ENCODE measurements around the gene EIF4E.

EIF4E gene

GRCh38 chr4:98963538-98964433 lies 34.9 kb upstream of the EIF4E start:
- Histone ChIP-seq H3K4me2 (ENCODE audit: low read depth, low read length, poor library complexity, severe bottlenecking) (no peak overlapping the region), H2AFZ (ENCODE audit: low read length) (no peak overlapping the region), H3K9me2 (replicated peaks; ENCODE audit: low read depth, low read length) (no peaks in the 10 kb centered on the region)

GRCh38 chr4:98961770-98962169 lies 32.8 kb upstream of the EIF4E start:
- no peak overlapping the region for H2AFZ ChIP-seq (ENCODE audit: low read length)
- no peaks in the 10 kb centered on the region for H3K4me1 ChIP-seq (ENCODE audit: insufficient read depth, low read length, poor library complexity, severe bottlenecking)
- H3K4me3 ChIP-seq (ENCODE audit: low read length, poor library complexity, severe bottlenecking): no peak overlapping the region
- TF ChIP-seq EZH2phosphoT487 (IDR thresholded peaks at IDR 0.05; ENCODE audit: borderline replicate concordance) (no peak), CTCF (conservative IDR thresholded peaks at IDR 0.05; ENCODE audit: low read length) (no peak)
- no peaks in the 10 kb centered on the region for H3K36me3 ChIP-seq (ENCODE audit: insufficient read depth, low read length)
- no peak overlapping the region for H3K4me2 ChIP-seq (ENCODE audit: low read depth, low read length, poor library complexity, severe bottlenecking)
- H3K9ac ChIP-seq (ENCODE audit: low read depth, low read length, poor library complexity, severe bottlenecking): no peak overlapping the region
- no peaks in the 10 kb centered on the region for H3F3A ChIP-seq (ENCODE audit: low read depth)
- no peaks in the 10 kb centered on the region for H4K20me1 ChIP-seq (ENCODE audit: insufficient read depth, low read length, poor library complexity, severe bottlenecking)
- H3K9me3 ChIP-seq (ENCODE audit: insufficient read depth, low read depth, low read length): no peaks in the 10 kb centered on the region
- H3K9me2 ChIP-seq (replicated peaks; ENCODE audit: low read depth, low read length): no peaks in the 10 kb centered on the region
- H3K79me2 ChIP-seq (ENCODE audit: insufficient read depth, low read length): no peaks in the 10 kb centered on the region
- H3K27me3 ChIP-seq (ENCODE audit: insufficient read depth, low read length, poor library complexity, severe bottlenecking): no peaks in the 10 kb centered on the region

More at GRCh38 chr4:98963538-98964433, 34.9 kb upstream of the EIF4E start:
- Histone ChIP-seq H3K79me2 (ENCODE audit: insufficient read depth, low read length) (no peaks in the 10 kb centered on the region), H3K36me3 (ENCODE audit: insufficient read depth, low read length) (no peaks in the 10 kb centered on the region), H4K20me1 (ENCODE audit: insufficient read depth, low read length, poor library complexity, severe bottlenecking) (no peaks in the 10 kb centered on the region), H3F3A (ENCODE audit: low read depth) (no peaks in the 10 kb centered on the region), H3K9ac (ENCODE audit: low read depth, low read length, poor library complexity, severe bottlenecking) (no peak overlapping the region), H3K27me3 (ENCODE audit: insufficient read depth, low read length, poor library complexity, severe bottlenecking) (no peaks in the 10 kb centered on the region), H3K9me3 (ENCODE audit: insufficient read depth, low read depth, low read length) (no peaks in the 10 kb centered on the region), H3K4me3 (ENCODE audit: low read length, poor library complexity, severe bottlenecking) (no peak overlapping the region), H3K4me1 (ENCODE audit: insufficient read depth, low read length, poor library complexity, severe bottlenecking) (no peaks in the 10 kb centered on the region)
- TF ChIP-seq EZH2phosphoT487 (IDR thresholded peaks at IDR 0.05; ENCODE audit: borderline replicate concordance) (no peak), CTCF (conservative IDR thresholded peaks at IDR 0.05; ENCODE audit: low read length) (no peak)

GRCh38 chr4:98959411-98959810 lies 30.5 kb upstream of the EIF4E start:
- Histone ChIP-seq H3K9me2 (replicated peaks; ENCODE audit: low read depth, low read length) (no peaks in the 10 kb centered on the region), H3K4me2 (ENCODE audit: low read depth, low read length, poor library complexity, severe bottlenecking) (no peak overlapping the region), H2AFZ (ENCODE audit: low read length) (no peak overlapping the region), H3F3A (ENCODE audit: low read depth) (no peaks in the 10 kb centered on the region), H3K27me3 (ENCODE audit: insufficient read depth, low read length, poor library complexity, severe bottlenecking) (no peaks in the 10 kb centered on the region), H3K9ac (ENCODE audit: low read depth, low read length, poor library complexity, severe bottlenecking) (no peak overlapping the region), H3K4me1 (ENCODE audit: insufficient read depth, low read length, poor library complexity, severe bottlenecking) (no peaks in the 10 kb centered on the region), H4K20me1 (ENCODE audit: insufficient read depth, low read length, poor library complexity, severe bottlenecking) (no peaks in the 10 kb centered on the region), H3K36me3 (ENCODE audit: insufficient read depth, low read length) (no peaks in the 10 kb centered on the region), H3K4me3 (ENCODE audit: low read length, poor library complexity, severe bottlenecking) (no peak overlapping the region), H3K9me3 (ENCODE audit: insufficient read depth, low read depth, low read length) (no peaks in the 10 kb centered on the region), H3K79me2 (ENCODE audit: insufficient read depth, low read length) (no peaks in the 10 kb centered on the region)
- TF ChIP-seq EZH2phosphoT487 (IDR thresholded peaks at IDR 0.05; ENCODE audit: borderline replicate concordance): no peak
- no peak for TF ChIP-seq CTCF (conservative IDR thresholded peaks at IDR 0.05; ENCODE audit: low read length)
